AG08396 (cell line): Measurements from ENCODE around the gene PDE4D.
A peak's percentile ranks its signal among the peaks of the same experiment; 100 is the strongest.

Experiments
- DNase-seq: peaks from one replicate; pipeline ENCODE4 v3.0.0; 2012; ENCODE audit warnings: low spot score, mixed read lengths

The PDE4D gene

GRCh38 chr5:59276917-59277372, 616.6 kb downstream of the PDE4D start:
- DNase-seq = no peak

DNA sequence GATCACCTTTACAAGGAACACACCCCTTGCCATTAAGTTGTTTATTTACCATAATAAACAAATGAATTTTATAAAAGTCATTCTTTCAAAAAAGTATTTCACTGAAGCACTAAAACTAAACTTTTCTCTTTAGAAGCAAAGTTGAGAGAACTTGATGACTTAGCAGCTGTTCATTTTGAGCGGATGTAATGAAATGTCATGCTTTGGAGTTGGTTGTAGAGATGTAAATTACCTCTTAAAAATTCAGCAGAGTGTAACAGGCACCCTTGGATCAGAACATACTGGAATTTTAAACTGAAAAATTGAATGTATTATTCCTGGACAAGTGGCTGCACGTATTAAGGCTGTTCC, 617.2 kb downstream of the PDE4D start:
- no peak for DNase-seq

DNA sequence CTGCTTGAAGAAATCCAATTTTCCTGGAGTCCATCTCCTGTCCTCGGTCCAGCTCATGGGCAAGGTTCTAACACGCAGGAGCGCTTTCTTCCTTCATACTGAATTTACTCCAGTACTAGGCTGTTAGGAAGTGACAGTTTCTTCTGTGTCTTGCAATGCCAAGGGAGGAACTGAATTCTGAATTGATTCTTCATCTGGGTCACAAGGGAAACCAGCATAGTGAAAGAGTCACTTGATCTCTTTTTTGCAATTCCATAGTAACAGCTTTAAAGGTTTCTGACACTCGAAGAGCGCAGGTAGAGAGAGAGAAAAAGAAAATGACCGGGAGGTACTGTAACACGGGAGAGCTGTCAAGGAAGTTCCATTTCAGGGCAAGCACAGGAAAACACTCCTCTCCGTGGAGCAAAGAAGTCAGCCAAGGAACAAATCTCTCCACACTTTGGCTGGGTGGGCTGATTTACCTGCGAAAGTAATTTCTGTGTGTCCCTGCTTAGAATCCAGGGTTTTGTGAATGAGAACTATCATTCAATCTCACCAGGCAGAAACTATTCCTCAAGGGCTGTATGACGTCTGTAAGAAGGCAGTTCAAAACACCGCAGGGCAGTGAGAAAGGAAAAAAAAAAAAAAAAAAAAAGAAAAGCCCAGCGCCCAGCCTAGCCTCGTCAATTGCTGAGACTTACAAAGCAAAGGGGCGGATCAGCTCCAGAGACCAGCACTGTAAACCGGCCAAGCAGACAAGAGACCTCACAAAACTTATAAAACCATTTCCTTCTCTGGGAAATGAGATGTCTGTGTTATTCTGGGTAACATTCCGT, 617.8 kb downstream of the PDE4D start:
- DNase-seq = peak; percentile 16

- DNase-seq = no peak
These were observed 618.4 kb downstream of the PDE4D start for GRCh38 chr5:59275170-59275509.

DNA sequence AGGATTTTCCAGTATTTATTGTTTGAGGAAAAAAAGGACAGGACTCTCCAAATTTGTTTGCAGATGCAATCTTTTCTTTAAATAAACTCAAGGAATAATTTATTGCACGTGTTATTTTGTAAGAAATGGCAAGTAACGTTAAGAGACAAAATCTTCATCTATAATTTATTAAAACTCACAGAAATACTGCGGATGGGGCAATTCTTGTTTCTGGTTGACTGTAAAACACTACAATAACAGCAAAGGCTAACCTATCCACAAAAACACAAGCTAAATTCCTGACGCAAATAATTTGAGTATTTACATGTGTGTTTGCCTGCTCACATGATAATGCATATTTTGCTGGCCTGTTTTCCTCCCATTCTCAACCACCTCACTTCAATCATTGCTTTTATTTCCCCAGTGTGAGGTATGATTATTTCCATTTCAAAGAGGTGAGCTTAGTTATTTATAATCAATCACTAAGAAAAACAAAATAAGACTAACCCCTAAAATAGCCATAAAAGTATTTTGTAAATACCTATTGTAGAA, 619.4 kb downstream of the PDE4D start:
- DNase-seq = no peak

- no peak for DNase-seq
These were observed 620.6 kb downstream of the PDE4D start for GRCh38 chr5:59272809-59273427.

GRCh38 chr5:59268756-59269415, 624.6 kb downstream of the PDE4D start:
- DNase-seq = no peak

DNA sequence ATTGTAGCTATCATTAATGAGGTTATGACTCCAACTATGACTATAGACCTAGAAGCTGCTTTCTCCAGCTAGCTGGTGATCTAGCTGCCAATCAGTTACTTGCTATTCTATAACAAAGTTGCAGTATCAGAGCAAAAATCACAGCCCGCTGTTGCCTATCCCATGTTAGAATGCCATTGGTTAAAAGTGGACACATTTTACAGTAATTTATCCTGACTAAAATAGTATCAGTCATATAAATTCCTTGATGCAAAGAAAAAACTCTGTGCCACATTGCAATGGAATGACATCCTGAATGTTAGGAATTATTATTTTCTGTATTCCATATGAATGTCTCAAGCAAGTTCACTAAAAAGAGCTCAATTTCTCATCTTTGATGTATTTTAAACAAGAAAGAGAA, 626.5 kb downstream of the PDE4D start:
- no peak for DNase-seq

DNA sequence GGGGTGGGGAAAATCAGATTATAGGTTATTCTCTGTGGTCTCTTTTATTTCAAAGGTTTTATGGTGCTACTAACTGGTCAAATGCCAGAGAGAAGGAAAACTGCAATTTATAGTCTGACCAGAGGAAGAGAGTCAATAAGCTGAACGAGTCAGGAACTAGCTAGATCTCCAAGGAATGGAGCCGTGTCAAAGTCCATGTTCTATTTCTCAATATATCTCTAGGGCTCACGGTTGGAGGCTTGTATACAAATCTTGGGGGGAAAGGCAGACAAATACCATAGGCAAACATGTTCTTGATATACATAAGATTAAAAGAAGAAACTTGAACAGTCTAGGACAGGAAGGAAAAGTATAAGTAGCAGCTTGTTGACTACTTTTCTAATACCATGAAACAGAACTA, 627.1 kb downstream of the PDE4D start:
- no peak for DNase-seq

DNA sequence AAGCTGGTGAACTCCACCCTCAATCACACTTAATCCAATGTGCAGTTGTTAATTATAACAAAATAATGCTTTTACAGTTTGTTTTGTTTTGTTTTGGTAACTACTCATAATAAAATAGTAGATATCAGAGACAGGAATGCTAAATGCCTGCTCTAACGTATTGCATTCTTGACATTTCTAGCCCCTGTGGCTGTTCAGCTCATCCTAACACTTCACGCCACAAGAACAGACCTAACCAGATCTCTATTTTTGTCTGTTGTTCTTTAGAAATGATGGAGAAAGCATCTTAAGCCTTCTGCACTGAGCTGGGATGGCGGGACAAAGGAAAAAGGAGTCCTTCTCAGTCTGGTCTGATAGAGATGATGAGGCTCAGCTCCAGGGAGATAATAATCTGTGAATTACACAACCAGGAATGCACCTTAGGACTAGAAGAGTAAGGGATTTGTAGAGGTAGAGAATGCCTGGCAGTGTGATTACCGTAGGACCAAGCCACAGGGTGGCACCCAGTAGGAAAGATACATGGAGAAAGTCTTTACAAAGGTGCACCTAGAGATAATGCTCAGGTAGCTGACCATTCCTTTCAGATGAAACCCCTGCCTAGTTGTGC, 628.8 kb downstream of the PDE4D start:
- DNase-seq = no peak

GRCh38 chr5:59264013-59264412, 629.5 kb downstream of the PDE4D start:
- no peak for DNase-seq

DNA sequence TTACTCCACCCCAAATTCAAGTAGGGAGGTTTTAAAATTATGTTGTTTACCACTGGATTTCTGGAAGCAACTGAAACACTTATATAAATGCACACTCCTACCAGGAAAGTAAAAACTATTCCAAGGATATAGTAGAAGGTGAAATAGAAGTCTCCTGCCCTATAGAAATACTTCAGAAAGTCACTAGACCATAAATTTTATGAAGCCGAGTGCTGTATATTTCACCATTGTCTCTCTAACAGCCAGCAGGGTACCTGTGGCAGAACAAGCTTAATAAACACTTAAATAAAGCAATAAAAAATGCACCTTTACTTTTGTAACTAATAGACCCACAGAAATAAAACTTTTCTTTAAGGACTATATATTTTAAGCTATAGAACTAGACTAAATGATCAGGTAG, 631.6 kb downstream of the PDE4D start:
- DNase-seq = no peak

DNA sequence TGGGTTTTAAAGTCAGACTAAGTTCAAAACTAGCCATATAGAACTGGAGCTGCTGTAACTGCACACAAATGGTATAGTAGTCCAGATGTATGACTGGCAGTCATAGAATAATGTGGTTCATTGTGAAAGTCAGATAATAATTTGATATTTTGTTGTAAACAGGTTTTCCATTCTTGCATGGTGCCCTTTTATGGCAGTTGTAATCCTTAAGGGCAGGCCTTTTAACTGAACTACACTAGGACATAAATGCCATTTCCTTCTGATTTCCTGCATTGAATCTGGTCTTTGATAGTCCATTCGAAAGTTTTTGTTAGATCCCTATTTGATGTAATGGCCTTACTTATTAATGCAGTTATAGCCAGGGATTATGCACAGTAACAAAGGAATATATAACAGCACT, 632.6 kb downstream of the PDE4D start:
- no peak for DNase-seq

GRCh38 chr5:59260200-59260599, 633.3 kb downstream of the PDE4D start:
- DNase-seq = no peak

DNA sequence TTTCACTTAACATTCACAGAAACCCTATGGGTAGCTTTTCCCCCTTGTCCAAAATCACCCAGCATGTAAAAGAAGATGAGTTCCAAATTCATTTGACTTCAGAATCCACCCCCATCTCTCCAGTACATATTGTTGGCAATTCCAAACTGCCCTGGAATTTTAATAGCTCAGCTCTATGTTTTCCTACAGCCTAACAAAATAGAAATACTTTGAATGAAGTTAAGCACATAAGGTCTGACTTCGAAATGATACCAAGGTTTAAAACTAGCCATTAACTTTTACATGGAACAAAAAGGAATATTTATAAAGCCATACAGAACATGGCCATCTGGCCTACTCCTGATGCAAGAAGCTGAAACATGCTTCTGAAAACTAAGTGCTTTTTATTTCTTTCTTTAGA, 634.3 kb downstream of the PDE4D start:
- DNase-seq = no peak

- DNase-seq = no peak
These were observed 635.8 kb downstream of the PDE4D start for GRCh38 chr5:59257488-59258400.

GRCh38 chr5:59256331-59256730, 637.2 kb downstream of the PDE4D start:
- no peak for DNase-seq

DNA sequence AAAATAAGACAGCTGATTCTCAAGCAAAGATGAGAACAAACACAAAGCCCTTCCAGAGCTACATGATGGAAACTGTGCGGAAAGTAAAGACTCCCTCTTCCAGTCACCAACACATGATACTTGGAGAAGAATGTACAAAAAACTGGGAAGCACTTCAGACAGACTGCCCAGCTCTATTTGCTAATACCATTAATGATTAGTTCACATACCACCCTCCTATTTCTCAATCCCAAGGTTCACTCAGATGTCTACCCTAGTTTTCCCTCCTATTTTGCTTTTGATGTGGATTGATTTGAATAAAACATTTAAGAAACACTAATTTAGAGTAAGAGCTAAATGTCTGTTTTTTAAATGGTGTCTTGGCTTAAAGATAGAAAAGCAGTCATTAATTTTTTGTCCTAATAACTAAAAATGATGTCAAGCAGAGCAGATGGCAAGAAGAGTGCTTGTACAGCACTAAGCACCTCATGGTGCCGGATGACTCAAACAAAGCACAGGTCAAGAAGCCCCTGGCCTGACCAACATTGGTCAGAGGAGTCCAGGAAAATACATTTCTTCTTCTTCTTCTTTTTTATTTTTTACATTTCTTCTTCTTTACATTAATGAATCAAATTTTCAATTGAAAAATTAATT, 639.4 kb downstream of the PDE4D start:
- DNase-seq = no peak

DNA sequence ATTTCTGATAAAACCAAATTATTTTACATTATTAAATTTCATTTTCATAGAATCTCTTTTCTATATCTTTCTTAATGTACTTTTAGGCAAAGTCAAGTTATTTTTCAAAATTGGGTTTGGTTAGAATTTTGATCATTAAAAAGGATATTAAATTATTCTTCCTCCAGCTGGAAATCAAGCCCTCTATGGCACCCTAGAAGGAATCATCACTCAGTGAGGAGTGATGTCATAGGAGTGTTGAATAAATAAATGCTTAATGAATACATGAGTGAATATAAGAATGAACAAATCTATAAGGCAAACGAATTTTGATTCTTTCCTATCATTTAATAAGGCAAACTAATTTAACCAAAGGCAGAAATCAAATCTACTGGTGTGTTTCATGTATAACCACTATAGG, 639.9 kb downstream of the PDE4D start:
- DNase-seq = no peak

DNA sequence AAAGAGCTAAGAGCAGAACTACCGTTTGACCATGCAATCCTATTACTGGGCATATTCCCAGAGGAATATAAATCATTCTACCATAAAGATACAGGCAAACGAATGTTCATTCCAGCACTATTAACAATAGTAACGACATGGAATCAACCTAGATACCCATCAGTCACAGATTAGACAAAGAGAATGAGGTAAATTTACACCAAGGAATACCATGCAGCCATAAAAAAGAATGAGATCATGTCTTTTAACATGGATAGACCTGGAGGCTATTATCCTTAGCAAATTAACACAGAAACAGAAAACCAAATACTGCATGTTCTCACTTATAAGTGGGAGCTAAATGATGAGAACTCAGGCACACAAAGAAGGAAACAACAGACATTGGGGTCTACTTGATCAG, 641.9 kb downstream of the PDE4D start:
- DNase-seq = no peak

DNA sequence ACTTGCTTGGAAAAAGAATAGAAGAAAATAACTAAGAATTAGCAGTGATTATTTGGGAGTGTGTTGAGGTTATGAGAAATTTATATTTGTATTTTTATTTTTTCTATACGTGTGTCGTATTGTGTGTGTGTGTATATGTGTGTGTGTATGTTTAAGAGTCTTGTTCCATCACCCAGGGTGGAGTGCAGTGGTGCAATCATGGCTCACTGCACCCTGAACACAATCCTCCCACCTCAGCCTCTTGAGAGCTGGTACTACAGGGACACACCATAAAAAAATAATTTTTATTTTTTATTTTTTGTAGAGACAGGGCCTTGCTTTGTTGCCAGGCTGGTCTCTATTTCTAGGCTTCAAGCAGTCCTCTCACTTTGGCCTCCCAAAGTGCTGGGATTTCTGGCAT, 643.8 kb downstream of the PDE4D start:
- no peak for DNase-seq
